VCaP (cell line): ENCODE measurements around the gene IPO13.

Experiments
- H3K27ac ChIP-seq: fragments of 450-650 bp; 2 replicates; pipeline ENCODE4 v1.5.1; 2017
- TF ChIP-seq, protein P1 (sequence below): fragments of 450-650 bp; conservative IDR thresholded peaks from 2 replicates; pipeline ENCODE4 v1.5.1; 2017; ENCODE audit warnings: mild to moderate bottlenecking, moderate library complexity

Gene IPO13

DNA sequence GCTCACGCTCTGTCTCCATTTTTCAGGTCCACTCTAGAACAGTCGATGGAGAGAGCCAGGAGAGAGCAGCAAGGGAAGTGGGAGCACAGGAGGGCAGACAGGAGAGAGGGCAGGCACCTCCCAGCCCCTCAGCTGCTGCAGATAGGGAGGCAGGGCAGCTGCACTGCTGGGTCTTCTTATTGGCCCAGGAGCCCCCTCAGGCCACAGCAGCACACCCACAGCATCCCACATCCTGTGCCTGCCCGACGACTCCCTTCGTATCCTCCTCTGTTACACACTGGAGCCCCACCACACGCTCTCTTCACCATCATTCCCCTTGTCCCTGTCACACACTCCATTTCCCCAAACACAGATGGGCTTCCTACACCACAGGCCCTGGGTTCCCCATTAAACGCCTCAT is 26.8 kb upstream of the IPO13 start:
- TF ChIP-seq, protein P1, sequence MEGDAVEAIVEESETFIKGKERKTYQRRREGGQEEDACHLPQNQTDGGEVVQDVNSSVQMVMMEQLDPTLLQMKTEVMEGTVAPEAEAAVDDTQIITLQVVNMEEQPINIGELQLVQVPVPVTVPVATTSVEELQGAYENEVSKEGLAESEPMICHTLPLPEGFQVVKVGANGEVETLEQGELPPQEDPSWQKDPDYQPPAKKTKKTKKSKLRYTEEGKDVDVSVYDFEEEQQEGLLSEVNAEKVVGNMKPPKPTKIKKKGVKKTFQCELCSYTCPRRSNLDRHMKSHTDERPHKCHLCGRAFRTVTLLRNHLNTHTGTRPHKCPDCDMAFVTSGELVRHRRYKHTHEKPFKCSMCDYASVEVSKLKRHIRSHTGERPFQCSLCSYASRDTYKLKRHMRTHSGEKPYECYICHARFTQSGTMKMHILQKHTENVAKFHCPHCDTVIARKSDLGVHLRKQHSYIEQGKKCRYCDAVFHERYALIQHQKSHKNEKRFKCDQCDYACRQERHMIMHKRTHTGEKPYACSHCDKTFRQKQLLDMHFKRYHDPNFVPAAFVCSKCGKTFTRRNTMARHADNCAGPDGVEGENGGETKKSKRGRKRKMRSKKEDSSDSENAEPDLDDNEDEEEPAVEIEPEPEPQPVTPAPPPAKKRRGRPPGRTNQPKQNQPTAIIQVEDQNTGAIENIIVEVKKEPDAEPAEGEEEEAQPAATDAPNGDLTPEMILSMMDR = no peak
- no peak overlapping the region for H3K27ac ChIP-seq

DNA sequence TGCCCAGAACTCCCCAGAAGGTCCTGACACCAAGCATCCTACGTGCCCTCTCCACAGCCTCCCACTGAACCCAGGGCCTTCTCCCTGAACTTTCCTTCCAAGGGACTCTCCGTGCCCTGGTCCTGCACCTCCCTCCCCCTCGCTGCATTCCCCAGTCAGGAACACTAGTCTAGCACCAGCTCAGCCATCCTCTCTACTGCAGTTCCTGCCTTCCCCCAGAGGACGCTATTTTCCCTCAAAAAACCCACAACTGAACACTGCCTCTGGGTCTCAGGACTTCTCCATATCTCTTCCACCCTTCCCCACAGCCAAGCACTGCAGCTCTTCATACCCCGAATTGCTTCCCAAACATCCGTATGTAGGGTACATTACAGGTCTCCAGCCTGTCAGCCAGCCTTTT is 25.7 kb upstream of the IPO13 start:
- TF ChIP-seq, protein P1 = no peak

DNA sequence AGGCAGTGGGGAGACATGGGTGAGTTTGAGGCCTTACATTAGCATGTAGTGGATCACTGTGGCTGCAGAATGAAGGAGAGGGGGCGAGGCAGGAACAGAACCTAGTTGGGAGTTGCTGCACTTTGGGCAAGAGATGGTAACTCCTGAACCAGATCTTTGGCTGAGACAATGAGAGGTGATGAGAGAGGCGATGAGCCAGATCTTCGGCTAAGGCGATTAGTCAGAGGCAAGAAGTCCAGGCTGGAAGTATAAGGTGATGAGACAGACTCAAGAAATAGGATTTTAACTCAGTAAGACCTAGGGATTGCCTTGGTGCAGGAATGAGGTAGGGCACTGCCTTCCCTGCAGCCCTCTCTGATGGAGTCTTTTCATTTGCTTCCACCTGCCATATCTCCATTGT is 22.2 kb upstream of the IPO13 start:
- no peak overlapping the region for H3K27ac ChIP-seq
- TF ChIP-seq, protein P1 = no peak

More for the DNA sequence above, 25.7 kb upstream of the IPO13 start:
- H3K27ac ChIP-seq = no peak overlapping the region

DNA sequence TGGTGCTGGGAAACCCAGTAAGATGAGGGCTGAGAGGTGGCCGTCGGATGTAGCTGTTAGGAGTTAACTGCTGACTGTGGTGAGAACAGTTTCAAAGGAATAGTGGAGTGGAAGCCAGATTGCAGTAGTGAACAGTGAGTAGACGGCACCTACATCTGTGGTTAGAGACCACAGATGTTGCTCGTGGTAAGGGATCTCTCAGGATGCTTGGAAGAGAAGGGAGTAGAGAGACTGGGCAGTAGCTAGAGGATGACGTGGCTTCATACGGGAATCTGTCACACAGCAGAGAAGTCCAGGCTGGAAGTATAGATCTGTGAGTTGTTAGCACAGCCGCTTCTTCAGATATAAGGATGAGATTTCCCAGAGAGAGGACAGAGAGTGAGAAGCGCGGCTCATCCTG is 20.9 kb upstream of the IPO13 start:
- no peak overlapping the region for H3K27ac ChIP-seq
- TF ChIP-seq, protein P1 = no peak

DNA sequence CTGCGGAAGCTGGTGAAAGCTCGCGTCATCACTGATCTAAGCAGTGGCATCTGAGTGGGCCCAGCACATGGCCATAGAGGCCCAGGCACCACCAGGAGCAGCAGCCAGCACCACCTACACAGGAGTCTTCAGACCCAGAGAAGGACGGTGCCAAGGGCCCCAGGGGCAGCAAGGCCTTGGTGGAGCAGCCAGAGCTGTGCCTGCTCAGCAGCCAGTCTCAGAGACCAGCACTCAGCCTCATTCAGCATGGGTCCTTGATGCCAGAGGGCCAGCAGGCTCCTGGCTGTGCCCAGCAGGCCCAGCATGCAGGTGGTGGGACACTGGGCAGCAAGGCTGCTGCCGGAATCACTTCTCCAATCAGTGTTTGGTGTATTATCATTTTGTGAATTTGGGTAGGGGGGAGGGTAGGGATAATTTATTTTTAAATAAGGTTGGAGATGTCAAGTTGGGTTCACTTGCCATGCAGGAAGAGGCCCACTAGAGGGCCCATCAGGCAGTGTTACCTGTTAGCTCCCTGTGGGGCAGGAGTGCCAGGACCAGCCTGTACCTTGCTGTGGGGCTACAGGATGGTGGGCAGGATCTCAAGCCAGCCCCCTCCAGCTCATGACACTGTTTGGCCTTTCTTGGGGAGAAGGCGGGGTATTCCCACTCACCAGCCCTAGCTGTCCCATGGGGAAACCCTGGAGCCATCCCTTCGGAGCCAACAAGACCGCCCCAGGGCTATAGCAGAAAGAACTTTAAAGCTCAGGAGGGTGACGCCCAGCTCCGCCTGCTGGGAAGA is 16.4 kb upstream of the IPO13 start:
- H3K27ac ChIP-seq = no peak overlapping the region
- TF ChIP-seq, protein P1 = peak; percentile 69

DNA sequence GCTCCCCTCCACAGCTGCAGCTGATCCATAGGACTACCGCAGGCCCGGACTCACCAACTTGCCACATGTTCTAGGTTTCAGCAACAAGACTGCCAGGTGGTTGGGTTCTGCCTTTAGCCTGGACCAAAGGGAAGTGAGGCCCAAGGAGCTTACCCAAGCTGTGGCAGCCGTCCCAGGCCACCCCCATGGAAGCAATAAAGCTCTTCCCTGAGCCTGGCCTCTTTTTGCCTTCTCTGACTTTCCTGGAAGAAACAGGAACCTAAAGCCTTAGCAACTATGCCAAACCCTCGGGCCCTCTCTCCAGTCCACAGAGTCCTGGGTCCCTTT is 15.8 kb upstream of the IPO13 start:
- TF ChIP-seq, protein P1 = no peak
- no peak overlapping the region for H3K27ac ChIP-seq

DNA sequence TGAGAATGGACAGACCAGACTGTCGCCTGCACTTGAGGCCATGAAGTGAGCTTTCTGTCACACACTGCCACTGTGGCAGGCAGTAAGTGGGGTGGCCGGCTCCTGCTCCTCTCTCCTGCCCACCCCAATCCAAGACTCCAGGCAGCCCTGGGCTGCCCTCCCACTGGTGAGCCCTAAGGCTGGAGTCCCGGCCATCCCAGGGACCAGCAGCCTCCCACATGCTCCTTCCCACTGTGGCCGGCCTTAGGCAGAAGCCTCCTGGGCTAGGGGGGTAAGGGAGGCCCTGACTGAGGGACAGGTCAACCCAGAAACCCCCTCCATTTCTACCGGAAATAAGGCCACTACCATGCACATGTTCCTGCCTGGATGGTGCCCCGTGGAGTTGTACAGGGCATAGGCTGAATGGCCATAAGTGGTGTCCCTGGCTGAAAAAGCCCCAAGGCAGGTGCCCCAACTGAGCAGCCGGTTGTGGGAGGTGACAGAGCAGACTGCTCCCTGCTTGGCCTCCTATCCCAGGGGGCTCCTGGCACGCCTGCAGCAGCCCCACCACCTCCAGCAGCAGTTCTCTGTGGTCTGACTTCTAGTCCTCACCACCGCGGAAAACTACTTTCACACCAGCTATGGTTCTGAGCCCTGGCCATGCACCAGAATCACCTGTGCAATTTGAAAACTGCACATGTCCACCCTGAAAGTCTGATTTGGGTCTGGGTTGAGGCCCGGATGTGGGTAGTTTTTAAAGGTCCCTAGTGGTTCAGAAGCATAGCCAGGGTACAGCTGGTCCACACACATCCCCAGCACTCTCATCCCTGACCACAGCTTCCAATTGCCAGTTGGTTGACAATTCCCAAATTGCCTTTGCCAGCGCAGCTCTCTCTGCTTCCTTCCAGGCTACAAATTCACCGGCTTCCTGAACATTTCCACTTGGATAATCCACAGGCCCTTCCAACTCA is 14.8 kb upstream of the IPO13 start:
- no peak overlapping the region for H3K27ac ChIP-seq
- TF ChIP-seq, protein P1 = no peak
